Gastrocnemius medialis (tissue), 4 donors: ENCODE data around the gene DIAPH3.

ENCODE experiments used
- CTCF ChIP-seq, 5 experiments: fragments of 450-650 bp in 3 of 5; fragments of 200-600 bp in 2 of 5; sonication (generic) in 2 of 5; IDR thresholded peaks in 4 of 5; conservative IDR thresholded peaks in 1 of 5; 1 replicate in 4 of 5; 2 replicates in 1 of 5; pipeline ENCODE4 v1.5.1; 2016 to 2019; ENCODE audit warnings: antibody characterized with exemption in 5 of 5, mild to moderate bottlenecking in 3 of 5, moderate library complexity in 3 of 5
- POLR2A ChIP-seq, 2 donors: fragments of 450-650 bp; IDR thresholded peaks; one replicate each; pipeline ENCODE4 v1.6.1; 2017; ENCODE audit warnings: antibody characterized with exemption in 2 of 2, mild to moderate bottlenecking in 2 of 2, moderate library complexity in 2 of 2

GRCh38 chr13:59793107-59793506 is 370.6 kb downstream of the DIAPH3 start:
- TF ChIP-seq POLR2A (IDR thresholded peaks at IDR 0.05) (no peak), CTCF (IDR thresholded peaks at IDR 0.05 in 4 of 5, conservative IDR thresholded peaks at IDR 0.05 in 1 of 5) (no peak)
